CD14-positive monocyte (primary cell): ENCODE data around the gene CNTN4. TPM values are rescaled to one million over a fixed set of nuclear protein-coding genes. Genes with fewer than 3 reads are reported as not detected.

Source experiments
- DNase-seq, 3 donors: peaks; one replicate each; pipeline ENCODE4 v3.0.0-alpha.2; 2011 to 2022
- H2AFZ ChIP-seq: 2 replicates; pipeline ENCODE4 v1.6.0; 2012; ENCODE audit warnings: mild to moderate bottlenecking, low read depth, low read length, inconsistent platforms; ENCODE audit not compliant: insufficient read depth, poor library complexity, severe bottlenecking
- H3K27ac ChIP-seq, 2 donors: 1 replicate in 1 of 2; 2 replicates in 1 of 2; pipeline ENCODE4 v1.5.1; 2012 to 2013; ENCODE audit warnings: low read length in 2 of 2, control low read depth in 1 of 2, inconsistent platforms in 1 of 2, low read depth in 1 of 2, mild to moderate bottlenecking in 1 of 2
- H3K27me3 ChIP-seq, 2 donors: one replicate each; pipeline versions ENCODE4 v1.6.0 to v1.6.1; 2011 to 2013; ENCODE audit warnings: low read length in 2 of 2; ENCODE audit not compliant: control insufficient read depth in 2 of 2, insufficient read depth in 2 of 2
- H3K36me3 ChIP-seq, 2 donors: replicated peaks in 1 of 2; 1 replicate in 1 of 2; 2 replicates in 1 of 2; pipeline versions ENCODE4 v1.5.1 to v1.6.1; 2012 to 2013; ENCODE audit warnings: low read length in 2 of 2, control low read depth in 1 of 2, inconsistent platforms in 1 of 2, mild to moderate bottlenecking in 1 of 2; ENCODE audit not compliant: insufficient read depth in 2 of 2, control insufficient read depth in 1 of 2
- H3K4me1 ChIP-seq, 2 donors: 1 replicate in 1 of 2; 2 replicates in 1 of 2; pipeline versions ENCODE4 v1.5.1 to v1.6.1; 2012 to 2013; ENCODE audit warnings: low read length in 2 of 2, control low read depth in 1 of 2, inconsistent platforms in 1 of 2, mild to moderate bottlenecking in 1 of 2, moderate library complexity in 1 of 2; ENCODE audit not compliant: insufficient read depth in 2 of 2, control insufficient read depth in 1 of 2
- H3K4me2 ChIP-seq: replicated peaks from 2 replicates; pipeline ENCODE3; 2012; ENCODE audit warnings: low read length, moderate library complexity, mild to moderate bottlenecking; ENCODE audit not compliant: poor library complexity, severe bottlenecking; ENCODE audit errors: extremely low read depth
- H3K4me3 ChIP-seq, 3 experiments: fragments of 200-600 bp in 1 of 3; sonication (generic) in 1 of 3; replicated peaks in 1 of 3; 1 replicate in 2 of 3; 2 replicates in 1 of 3; pipeline ENCODE4 v1.5.1; 2011 to 2013; ENCODE audit warnings: low read length in 3 of 3, mild to moderate bottlenecking in 3 of 3, control low read depth in 2 of 3, low read depth in 2 of 3, inconsistent platforms in 1 of 3, moderate library complexity in 1 of 3
- H3K79me2 ChIP-seq: 2 replicates; pipeline ENCODE4 v1.6.0; 2012; ENCODE audit warnings: mild to moderate bottlenecking, control low read depth, inconsistent platforms, low read length, moderate library complexity; ENCODE audit not compliant: insufficient read depth
- H3K9ac ChIP-seq: 2 replicates; pipeline ENCODE4 v1.6.0; 2017; ENCODE audit warnings: low read length, mild to moderate bottlenecking; ENCODE audit not compliant: insufficient read depth, poor library complexity, severe bottlenecking
- H3K9me3 ChIP-seq, 2 donors: replicated peaks in 1 of 2; 1 replicate in 1 of 2; 2 replicates in 1 of 2; pipeline versions ENCODE4 v1.5.1 to v1.6.1; 2012 to 2013; ENCODE audit warnings: low read length in 2 of 2, control low read depth in 1 of 2; ENCODE audit not compliant: control insufficient read depth in 1 of 2, insufficient read depth in 1 of 2
- H4K20me1 ChIP-seq: 2 replicates; pipeline ENCODE4 v1.6.0; 2012; ENCODE audit warnings: mild to moderate bottlenecking, low read length, control low read depth, moderate library complexity; ENCODE audit not compliant: insufficient read depth
- H3K27ac Mint-ChIP-seq, 7 donors: one replicate each; pipeline ENCODE4 v1.8.0; 2020; ENCODE audit warnings: mild to moderate bottlenecking in 7 of 7, mixed read lengths in 7 of 7, moderate library complexity in 6 of 7, inconsistent platforms in 2 of 7
- H3K27me3 Mint-ChIP-seq, 3 donors: one replicate each; pipeline ENCODE4 v1.8.0; 2021 to 2022; ENCODE audit warnings: low read depth in 3 of 3, mild to moderate bottlenecking in 3 of 3, mixed read lengths in 3 of 3, moderate library complexity in 3 of 3, inconsistent platforms in 1 of 3
- H3K36me3 Mint-ChIP-seq, 2 donors: one replicate each; pipeline ENCODE4 v1.8.0; 2020; ENCODE audit warnings: mixed read lengths in 2 of 2, inconsistent platforms in 1 of 2, mild to moderate bottlenecking in 1 of 2
- H3K4me1 Mint-ChIP-seq: one replicate; pipeline ENCODE4 v1.8.0; 2020; ENCODE audit warnings: mild to moderate bottlenecking, mixed read lengths
- H3K4me3 Mint-ChIP-seq, 2 donors: one replicate each; pipeline ENCODE4 v1.8.0; 2020; ENCODE audit warnings: mild to moderate bottlenecking in 2 of 2, mixed read lengths in 2 of 2, moderate library complexity in 1 of 2
- H3K9me3 Mint-ChIP-seq, 7 donors: one replicate each; pipeline ENCODE4 v1.8.0; 2020 to 2022; ENCODE audit warnings: mixed read lengths in 7 of 7, mild to moderate bottlenecking in 6 of 7, moderate library complexity in 6 of 7, inconsistent platforms in 2 of 7
- WGBS: methylation state at CpG from one replicate; pipeline ENCODE4 v1.1.5; 2013; ENCODE audit warnings: missing lambda C conversion rate; ENCODE audit not compliant: insufficient coverage; 5-methylcytosine and 5-hydroxymethylcytosine counted together
- intact Hi-C, 2 donors: fragments of 100-400 bp; cut with micrococcal nuclease; formaldehyde crosslinking; loops; one replicate each; pipeline versions ENCODE4 v1.15.0 to v1.15.1; 2023
- polyA plus RNA-seq, 3 donors: library from polyadenylated mRNA; depleted of rRNA in 1 of 3; unstranded in 2 of 3; stranded (reverse) in 1 of 3; fragments of 300-500 nt in 2 of 3; fragments of >200 nt in 1 of 3; fragmentation: Illumina TruSeq in 2 of 3; gene quantifications; 1 replicate in 2 of 3; 2 replicates in 1 of 3; pipeline ENCODE4 v1.2.3, GENCODE V29; 2012 to 2021
- TF ChIP-seq, protein P1 (sequence below): fragments of 200-600 bp; IDR thresholded peaks from one replicate; pipeline ENCODE4 v1.8.0; 2022; ENCODE audit warnings: antibody characterized with exemption, mild to moderate bottlenecking

Gene CNTN4
- polyA plus RNA-seq, 3 donors: not detected

DNA sequence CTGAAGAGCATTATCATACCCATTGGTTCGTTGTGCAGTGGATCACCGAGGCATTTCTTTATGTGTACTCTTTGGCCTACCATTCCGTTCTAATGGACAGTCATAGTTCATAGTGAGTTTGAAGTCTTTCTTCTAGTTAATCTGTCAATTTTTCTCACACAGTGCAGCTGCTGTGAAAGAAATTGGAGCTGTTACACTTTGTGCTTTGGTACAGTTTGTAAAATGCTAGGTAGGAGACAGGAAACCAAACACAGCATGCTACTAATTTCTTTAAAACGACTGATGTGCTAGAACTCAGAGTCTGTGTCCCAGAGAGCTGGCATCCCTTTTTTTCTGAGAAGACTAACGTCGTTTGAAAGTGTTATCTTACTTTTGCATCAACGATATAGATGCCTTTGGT, 218.9 kb downstream of the CNTN4 start:
- Mint-ChIP-seq H3K4me1 (no peaks in the 10 kb centered on the region), H3K9me3 (peaks cover 0 to 1% (median 0%) of the 10 kb centered on the region in 7 donors), H3K36me3 (no peaks in the 10 kb centered on the region), H3K27ac (peak overlapping the region in 1 of 7 donors; percentile 11), H3K4me3 (no peak overlapping the region), H3K27me3 (no peaks in the 10 kb centered on the region)
- Histone ChIP-seq H3K9me3 (peaks cover 0 to 4% of the 10 kb centered on the region in 2 donors), H3K4me2 (no peak overlapping the region), H3K4me3 (no peak overlapping the region), H3K27me3 (no peaks in the 10 kb centered on the region), H3K4me1 (no peaks in the 10 kb centered on the region), H3K79me2 (no peaks in the 10 kb centered on the region), H4K20me1 (no peaks in the 10 kb centered on the region), H3K36me3 (no peaks in the 10 kb centered on the region), H3K27ac (no peak overlapping the region), H3K9ac (no peak overlapping the region), H2AFZ (no peak overlapping the region)
- 87% methylated on average over 3 of the region's 7 CpGs for WGBS
- intact Hi-C loops: no loop called here
- no peak for DNase-seq
- TF ChIP-seq, protein P1, sequence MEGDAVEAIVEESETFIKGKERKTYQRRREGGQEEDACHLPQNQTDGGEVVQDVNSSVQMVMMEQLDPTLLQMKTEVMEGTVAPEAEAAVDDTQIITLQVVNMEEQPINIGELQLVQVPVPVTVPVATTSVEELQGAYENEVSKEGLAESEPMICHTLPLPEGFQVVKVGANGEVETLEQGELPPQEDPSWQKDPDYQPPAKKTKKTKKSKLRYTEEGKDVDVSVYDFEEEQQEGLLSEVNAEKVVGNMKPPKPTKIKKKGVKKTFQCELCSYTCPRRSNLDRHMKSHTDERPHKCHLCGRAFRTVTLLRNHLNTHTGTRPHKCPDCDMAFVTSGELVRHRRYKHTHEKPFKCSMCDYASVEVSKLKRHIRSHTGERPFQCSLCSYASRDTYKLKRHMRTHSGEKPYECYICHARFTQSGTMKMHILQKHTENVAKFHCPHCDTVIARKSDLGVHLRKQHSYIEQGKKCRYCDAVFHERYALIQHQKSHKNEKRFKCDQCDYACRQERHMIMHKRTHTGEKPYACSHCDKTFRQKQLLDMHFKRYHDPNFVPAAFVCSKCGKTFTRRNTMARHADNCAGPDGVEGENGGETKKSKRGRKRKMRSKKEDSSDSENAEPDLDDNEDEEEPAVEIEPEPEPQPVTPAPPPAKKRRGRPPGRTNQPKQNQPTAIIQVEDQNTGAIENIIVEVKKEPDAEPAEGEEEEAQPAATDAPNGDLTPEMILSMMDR: no peak

DNA sequence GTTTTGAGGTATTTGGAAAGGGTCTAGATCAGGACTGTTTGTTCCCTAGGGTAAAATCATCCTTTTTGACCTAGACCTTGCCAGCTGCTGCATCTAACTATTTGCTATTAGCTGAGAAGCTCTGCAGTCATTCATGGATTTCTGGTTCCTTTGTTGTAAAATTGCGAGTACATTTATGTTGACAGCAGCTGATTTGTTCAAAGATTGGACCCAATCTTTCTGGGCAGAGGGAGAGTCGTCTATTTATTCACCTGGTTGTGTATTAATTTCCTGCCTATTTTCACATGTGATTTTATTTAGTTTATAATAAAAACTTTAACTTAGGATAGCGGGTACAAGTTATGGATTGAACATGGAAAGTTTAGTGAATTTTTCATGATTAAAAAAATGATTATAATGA, 236.3 kb downstream of the CNTN4 start:
- Histone ChIP-seq H3K4me3 (no peak overlapping the region), H3K9me3 (peaks cover 6 to 8% of the 10 kb centered on the region in 2 donors), H3K27ac (no peak overlapping the region), H3K4me1 (no peaks in the 10 kb centered on the region), H3K9ac (no peak overlapping the region), H4K20me1 (no peaks in the 10 kb centered on the region), H3K4me2 (no peak overlapping the region), H3K36me3 (no peaks in the 10 kb centered on the region), H3K27me3 (no peaks in the 10 kb centered on the region), H3K79me2 (no peaks in the 10 kb centered on the region), H2AFZ (no peak overlapping the region)
- WGBS: 100% methylated on average over 1 of the region's 3 CpGs
- Mint-ChIP-seq H3K36me3 (no peaks in the 10 kb centered on the region), H3K27me3 (no peaks in the 10 kb centered on the region), H3K4me3 (no peak overlapping the region), H3K4me1 (no peaks in the 10 kb centered on the region), H3K27ac (no peak overlapping the region), H3K9me3 (peaks cover 0 to 3% (median 0%) of the 10 kb centered on the region in 7 donors)
- DNase-seq: no peak
- intact Hi-C loops: no loop called here
- TF ChIP-seq, protein P1: no peak
